Neural progenitor cell (in vitro differentiated cells): Measurements from ENCODE around the gene MYLK. TPM values are rescaled to one million over a fixed set of nuclear protein-coding genes. Genes with fewer than 3 reads are reported as not detected.
A peak's percentile ranks its signal among the peaks of the same experiment; 100 is the strongest.

Source experiments
- DNase-seq: peaks from one replicate; pipeline ENCODE4 v3.0.0-alpha.2; 2016; ENCODE audit warnings: low spot score
- H2AFZ ChIP-seq: fragments of 200-600 bp; sonication (generic); replicated peaks from 2 replicates; pipeline ENCODE4 v1.6.1; 2016; ENCODE audit warnings: antibody characterized with exemption
- H3F3A ChIP-seq: fragments of 200-600 bp; sonication (generic); 2 replicates; pipeline ENCODE4 v1.6.1; 2016; ENCODE audit warnings: antibody characterized with exemption, low read depth
- H3K27ac ChIP-seq: fragments of 200-600 bp; sonication (generic); 2 replicates; pipeline ENCODE4 v1.5.1; 2016; ENCODE audit warnings: mild to moderate bottlenecking
- H3K27me3 ChIP-seq: fragments of 200-600 bp; sonication (generic); 2 replicates; pipeline ENCODE4 v1.6.1; 2016; ENCODE audit warnings: mild to moderate bottlenecking, moderate library complexity
- H3K36me3 ChIP-seq: fragments of 200-600 bp; sonication (generic); 2 replicates; pipeline ENCODE4 v1.5.1; 2016
- H3K4me1 ChIP-seq: fragments of 200-600 bp; sonication (generic); 2 replicates; pipeline ENCODE4 v1.6.1; 2016; ENCODE audit warnings: mixed run types
- H3K4me2 ChIP-seq: fragments of 200-600 bp; sonication (generic); 2 replicates; pipeline ENCODE4 v1.6.1; 2016
- H3K4me3 ChIP-seq: fragments of 200-600 bp; sonication (generic); 2 replicates; pipeline ENCODE4 v1.5.1; 2016
- H3K79me2 ChIP-seq: fragments of 200-600 bp; sonication (generic); 2 replicates; pipeline ENCODE4 v1.6.1; 2016; ENCODE audit warnings: low read depth
- H3K9ac ChIP-seq: fragments of 200-600 bp; sonication (generic); 2 replicates; pipeline ENCODE4 v1.6.1; 2016
- H3K9me3 ChIP-seq: fragments of 200-600 bp; sonication (generic); 2 replicates; pipeline ENCODE4 v1.5.1; 2016; ENCODE audit warnings: low read depth
- H4K20me1 ChIP-seq: fragments of 200-600 bp; sonication (generic); 2 replicates; pipeline ENCODE4 v1.6.1; 2016; ENCODE audit warnings: low read depth
- H3K27ac Mint-ChIP-seq: 3 replicates; pipeline ENCODE4 v1.8.0; 2021; ENCODE audit warnings: mixed read lengths
- H3K27me3 Mint-ChIP-seq: 2 replicates; pipeline ENCODE4 v1.8.0; 2022; ENCODE audit warnings: low read depth, mild to moderate bottlenecking, inconsistent platforms, moderate library complexity, mixed read lengths; ENCODE audit not compliant: insufficient read depth
- H3K36me3 Mint-ChIP-seq: 3 replicates; pipeline ENCODE4 v1.8.0; 2021; ENCODE audit warnings: mixed read lengths
- H3K4me1 Mint-ChIP-seq: 3 replicates; pipeline ENCODE4 v1.8.0; 2021; ENCODE audit warnings: mixed read lengths
- H3K4me3 Mint-ChIP-seq: 3 replicates; pipeline ENCODE4 v1.8.0; 2021; ENCODE audit warnings: mild to moderate bottlenecking, moderate library complexity, mixed read lengths
- H3K9me3 Mint-ChIP-seq: 3 replicates; pipeline ENCODE4 v1.8.0; 2020; ENCODE audit warnings: mixed read lengths
- EZH2 ChIP-seq: fragments of 200-600 bp; sonication (generic); IDR thresholded peaks from 2 replicates; pipeline ENCODE4 v1.6.1; 2017; ENCODE audit warnings: antibody characterized with exemption, mild to moderate bottlenecking, moderate library complexity
- EZH2phosphoT487 ChIP-seq: fragments of 200-600 bp; sonication (generic); IDR thresholded peaks from 2 replicates; pipeline ENCODE4 v1.6.1; 2017; ENCODE audit warnings: antibody characterized with exemption
- total RNA-seq: library from RNA; depleted of rRNA; stranded (reverse); fragments of >200 nt; gene quantifications from 2 replicates; pipeline ENCODE4 v1.2.3, GENCODE V29; 2015; ENCODE audit warnings: low replicate concordance
- TF ChIP-seq, protein P1 (sequence below): fragments of 200-600 bp; sonication (generic); IDR thresholded peaks from 2 replicates; pipeline ENCODE4 v1.5.1; 2017; ENCODE audit warnings: antibody characterized with exemption, mild to moderate bottlenecking

MYLK gene
- total RNA-seq, 1 donor from 2014 or later, result 28.4 TPM

DNA sequence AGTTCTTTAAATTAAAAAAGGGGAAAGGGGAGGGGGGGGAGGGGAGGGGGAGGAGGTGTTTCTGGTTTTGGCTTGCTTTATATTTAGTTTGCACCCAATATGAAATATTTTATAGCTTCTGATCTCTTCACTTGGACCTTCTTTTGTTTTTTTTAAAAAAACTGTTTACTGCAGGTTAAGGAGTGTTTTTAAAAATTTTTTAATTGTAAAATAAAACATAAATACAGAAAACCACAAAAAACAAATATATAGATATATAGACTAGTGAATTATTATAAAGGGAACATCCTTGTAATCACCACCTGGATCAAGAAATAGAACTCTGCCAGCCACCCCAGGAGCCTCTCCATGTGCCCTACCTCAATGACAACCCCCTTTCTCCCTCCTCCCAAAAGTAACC is 861 bp upstream of the MYLK start:
- Histone ChIP-seq H4K20me1 (no peaks in the 10 kb centered on the region), H3K9ac (no peak overlapping the region), H3K27ac (no peak overlapping the region), H3K4me1 (peaks cover 27% of the 10 kb centered on the region), H3K4me2 (peak overlapping the region; percentile 79), H3K4me3 (peak overlapping the region; percentile 76), H3K9me3 (peaks cover 10% of the 10 kb centered on the region), H3K79me2 (peaks cover 17% of the 10 kb centered on the region), H3K27me3 (peaks cover 5% of the 10 kb centered on the region), H2AFZ (no peak overlapping the region), H3F3A (peaks cover 31% of the 10 kb centered on the region), H3K36me3 (no peaks in the 10 kb centered on the region)
- peak overlapping the region; percentile 93 for H3K4me3 Mint-ChIP-seq
- H3K27me3 Mint-ChIP-seq, result peaks cover 6% of the 10 kb centered on the region
- TF ChIP-seq EZH2 (no peak), EZH2phosphoT487 (no peak)
- TF ChIP-seq, protein P1, sequence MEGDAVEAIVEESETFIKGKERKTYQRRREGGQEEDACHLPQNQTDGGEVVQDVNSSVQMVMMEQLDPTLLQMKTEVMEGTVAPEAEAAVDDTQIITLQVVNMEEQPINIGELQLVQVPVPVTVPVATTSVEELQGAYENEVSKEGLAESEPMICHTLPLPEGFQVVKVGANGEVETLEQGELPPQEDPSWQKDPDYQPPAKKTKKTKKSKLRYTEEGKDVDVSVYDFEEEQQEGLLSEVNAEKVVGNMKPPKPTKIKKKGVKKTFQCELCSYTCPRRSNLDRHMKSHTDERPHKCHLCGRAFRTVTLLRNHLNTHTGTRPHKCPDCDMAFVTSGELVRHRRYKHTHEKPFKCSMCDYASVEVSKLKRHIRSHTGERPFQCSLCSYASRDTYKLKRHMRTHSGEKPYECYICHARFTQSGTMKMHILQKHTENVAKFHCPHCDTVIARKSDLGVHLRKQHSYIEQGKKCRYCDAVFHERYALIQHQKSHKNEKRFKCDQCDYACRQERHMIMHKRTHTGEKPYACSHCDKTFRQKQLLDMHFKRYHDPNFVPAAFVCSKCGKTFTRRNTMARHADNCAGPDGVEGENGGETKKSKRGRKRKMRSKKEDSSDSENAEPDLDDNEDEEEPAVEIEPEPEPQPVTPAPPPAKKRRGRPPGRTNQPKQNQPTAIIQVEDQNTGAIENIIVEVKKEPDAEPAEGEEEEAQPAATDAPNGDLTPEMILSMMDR, result no peak
- peaks cover 44% of the 10 kb centered on the region for H3K4me1 Mint-ChIP-seq
- H3K9me3 Mint-ChIP-seq, result peaks cover 19% of the 10 kb centered on the region
- H3K27ac Mint-ChIP-seq, result no peak overlapping the region
- DNase-seq, result no peak
- peaks cover 3% of the 10 kb centered on the region for H3K36me3 Mint-ChIP-seq

DNA sequence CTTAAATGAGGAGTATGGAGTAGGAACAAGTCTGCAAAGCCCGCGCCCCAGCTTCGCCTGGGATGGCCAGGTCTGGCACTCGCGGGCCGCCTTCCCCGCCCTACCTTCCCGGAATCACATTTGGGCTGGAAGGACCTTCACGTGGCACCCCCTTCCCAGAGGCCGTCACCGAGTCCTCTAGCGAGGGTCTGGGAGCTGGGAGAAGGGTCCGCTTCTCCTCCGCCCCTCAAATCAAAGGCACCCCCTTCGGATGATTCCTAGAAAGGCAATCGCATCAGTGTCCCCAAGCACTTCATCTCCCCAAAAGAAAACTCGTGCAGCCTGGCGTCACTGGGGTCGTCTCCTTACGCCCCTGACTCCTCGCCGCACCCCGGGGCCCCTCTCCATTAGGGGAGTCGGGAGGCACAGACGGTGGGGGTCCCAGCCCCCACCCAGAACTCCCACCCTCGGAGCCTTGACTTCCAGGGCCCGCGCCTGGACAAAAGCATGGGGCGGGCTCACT is 380 bp downstream of the MYLK start:
- Histone ChIP-seq H3K4me1 (peaks cover 28% of the 10 kb centered on the region), H3F3A (peaks cover 32% of the 10 kb centered on the region), H3K27ac (no peak overlapping the region), H3K79me2 (peaks cover 17% of the 10 kb centered on the region), H4K20me1 (no peaks in the 10 kb centered on the region), H3K27me3 (peaks cover 5% of the 10 kb centered on the region), H3K4me3 (peak overlapping the region; percentile 76), H3K36me3 (no peaks in the 10 kb centered on the region), H2AFZ (peak overlapping the region; percentile 41), H3K9ac (peak overlapping the region; percentile 28), H3K9me3 (peaks cover 10% of the 10 kb centered on the region), H3K4me2 (peak overlapping the region; percentile 100)
- TF ChIP-seq, protein P1, result no peak
- TF ChIP-seq EZH2 (no peak), EZH2phosphoT487 (no peak)
- Mint-ChIP-seq H3K27me3 (peaks cover 5% of the 10 kb centered on the region), H3K9me3 (peaks cover 10% of the 10 kb centered on the region), H3K4me1 (peaks cover 45% of the 10 kb centered on the region), H3K4me3 (peak overlapping the region; percentile 88), H3K36me3 (peaks cover 6% of the 10 kb centered on the region), H3K27ac (peak overlapping the region; percentile 33)
- peak; percentile 69 for DNase-seq

DNA sequence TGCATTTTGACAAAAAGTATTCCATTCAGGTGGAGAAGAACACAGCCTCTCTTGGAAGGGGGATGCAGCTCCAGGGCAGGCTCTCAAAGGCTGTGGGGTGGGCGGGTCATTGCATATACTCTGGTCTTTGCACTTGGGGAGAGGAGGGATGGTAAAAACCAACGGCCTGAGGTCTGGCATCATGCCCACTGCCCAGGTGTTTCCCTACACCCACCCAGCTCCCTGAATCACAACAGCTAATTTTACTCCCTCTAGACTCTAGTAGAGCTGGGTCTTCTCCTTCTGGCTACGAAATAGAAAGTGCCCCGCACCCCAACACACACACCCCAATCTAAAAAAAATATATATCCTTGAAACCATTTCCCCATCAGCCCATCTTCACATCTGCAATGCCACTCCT is 1.0 kb downstream of the MYLK start:
- H3K27me3 Mint-ChIP-seq, result peaks cover 4% of the 10 kb centered on the region
- peak overlapping the region; percentile 9 for H3K27ac Mint-ChIP-seq
- Histone ChIP-seq H4K20me1 (no peaks in the 10 kb centered on the region), H3K4me3 (peak overlapping the region; percentile 76), H3K79me2 (peaks cover 17% of the 10 kb centered on the region), H3K4me1 (peaks cover 28% of the 10 kb centered on the region), H3K36me3 (no peaks in the 10 kb centered on the region), H3K27ac (no peak overlapping the region), H3F3A (peaks cover 32% of the 10 kb centered on the region), H3K27me3 (peaks cover 5% of the 10 kb centered on the region), H2AFZ (peak overlapping the region; percentile 41), H3K9ac (no peak overlapping the region), H3K4me2 (peak overlapping the region; percentile 100), H3K9me3 (peaks cover 10% of the 10 kb centered on the region)
- peaks cover 45% of the 10 kb centered on the region for H3K4me1 Mint-ChIP-seq
- TF ChIP-seq, protein P1, result no peak
- TF ChIP-seq EZH2phosphoT487 (no peak), EZH2 (no peak)
- peaks cover 6% of the 10 kb centered on the region for H3K36me3 Mint-ChIP-seq
- peaks cover 6% of the 10 kb centered on the region for H3K9me3 Mint-ChIP-seq
- H3K4me3 Mint-ChIP-seq, result peak overlapping the region; percentile 88
- no peak for DNase-seq
